GM04503 (cell line): Measurements from ENCODE around the gene CLN6.
"Not testable (repeated sequence)": the region's sequence is repeated elsewhere in the genome, so short reads cannot be mapped to it uniquely, and the experiment has no call there.

Experiments used
- DNase-seq: peaks from one replicate; pipeline ENCODE4 v3.0.0-alpha.2; 2012; ENCODE audit warnings: low read depth

CLN6 gene

DNA sequence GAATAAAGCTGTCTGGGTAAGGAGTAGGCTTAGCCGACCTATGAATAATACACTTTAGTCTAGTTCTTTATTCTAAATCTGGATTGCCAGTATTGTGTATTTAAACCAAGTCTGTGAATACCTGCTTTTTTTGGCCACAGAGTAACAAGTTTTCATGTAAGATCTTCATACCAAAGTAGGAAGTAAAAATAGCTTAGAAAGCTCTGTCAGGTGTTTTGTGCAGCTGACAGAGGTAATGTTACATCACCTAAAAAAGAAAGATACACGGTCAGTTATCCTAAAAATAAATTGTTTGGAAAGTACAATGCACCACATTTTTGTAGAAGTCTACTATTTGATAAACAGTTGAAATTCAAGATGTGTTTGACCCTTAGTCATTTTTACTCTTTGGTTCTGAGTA is 40.9 kb downstream of the CLN6 start:
- no peak for DNase-seq

DNA sequence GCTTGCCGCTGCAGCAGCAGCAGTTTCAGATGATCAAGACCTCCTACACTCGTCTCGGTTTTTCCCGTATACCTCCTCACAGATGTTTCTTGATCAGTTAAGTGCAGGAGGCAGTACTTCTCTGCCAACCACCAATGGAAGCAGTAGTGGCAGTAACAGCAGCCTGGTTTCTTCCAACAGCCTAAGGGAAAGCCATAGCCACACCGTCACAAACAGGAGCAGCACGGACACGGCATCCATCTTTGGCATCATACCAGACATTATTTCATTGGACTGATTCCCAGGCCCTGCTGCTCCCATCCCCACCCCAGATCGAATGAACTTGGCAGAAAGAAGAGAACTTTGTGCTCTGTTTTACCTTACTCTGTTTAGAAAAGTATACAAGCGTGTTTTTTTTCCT is 42.0 kb downstream of the CLN6 start:
- no peak for DNase-seq

DNA sequence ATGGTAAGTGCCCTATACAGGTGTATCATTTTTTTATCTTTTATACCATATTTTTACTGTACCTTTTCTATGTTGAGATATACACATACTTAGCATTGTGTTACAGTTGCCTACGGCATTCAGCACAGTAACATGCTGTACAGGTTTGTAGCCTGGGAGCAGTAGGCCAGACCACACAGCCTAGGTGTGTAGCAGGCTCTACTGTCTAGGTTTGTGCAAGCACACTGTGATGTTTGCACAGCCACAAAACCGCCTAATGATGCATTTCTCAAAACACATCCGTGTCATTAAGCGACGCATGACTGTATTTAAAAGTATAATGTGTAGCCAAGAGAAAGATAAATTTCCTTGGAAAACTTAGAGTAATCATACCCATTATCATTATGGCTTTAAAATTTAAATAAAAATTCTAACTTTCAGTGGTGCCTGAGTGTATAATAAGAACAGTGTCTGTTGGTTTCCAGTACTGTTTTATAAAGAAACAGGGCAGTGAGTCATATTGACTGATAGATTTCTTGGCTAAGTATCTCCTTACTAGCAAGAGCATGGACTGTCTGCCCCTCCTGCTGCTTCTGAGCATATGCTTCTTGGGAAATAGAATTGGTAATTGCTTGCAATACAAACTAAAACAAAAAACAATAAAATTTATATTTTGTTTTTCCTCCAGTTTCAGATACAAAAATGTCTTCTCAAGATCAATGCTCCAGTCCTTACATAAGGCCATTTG is 42.7 kb downstream of the CLN6 start:
- DNase-seq: no peak

DNA sequence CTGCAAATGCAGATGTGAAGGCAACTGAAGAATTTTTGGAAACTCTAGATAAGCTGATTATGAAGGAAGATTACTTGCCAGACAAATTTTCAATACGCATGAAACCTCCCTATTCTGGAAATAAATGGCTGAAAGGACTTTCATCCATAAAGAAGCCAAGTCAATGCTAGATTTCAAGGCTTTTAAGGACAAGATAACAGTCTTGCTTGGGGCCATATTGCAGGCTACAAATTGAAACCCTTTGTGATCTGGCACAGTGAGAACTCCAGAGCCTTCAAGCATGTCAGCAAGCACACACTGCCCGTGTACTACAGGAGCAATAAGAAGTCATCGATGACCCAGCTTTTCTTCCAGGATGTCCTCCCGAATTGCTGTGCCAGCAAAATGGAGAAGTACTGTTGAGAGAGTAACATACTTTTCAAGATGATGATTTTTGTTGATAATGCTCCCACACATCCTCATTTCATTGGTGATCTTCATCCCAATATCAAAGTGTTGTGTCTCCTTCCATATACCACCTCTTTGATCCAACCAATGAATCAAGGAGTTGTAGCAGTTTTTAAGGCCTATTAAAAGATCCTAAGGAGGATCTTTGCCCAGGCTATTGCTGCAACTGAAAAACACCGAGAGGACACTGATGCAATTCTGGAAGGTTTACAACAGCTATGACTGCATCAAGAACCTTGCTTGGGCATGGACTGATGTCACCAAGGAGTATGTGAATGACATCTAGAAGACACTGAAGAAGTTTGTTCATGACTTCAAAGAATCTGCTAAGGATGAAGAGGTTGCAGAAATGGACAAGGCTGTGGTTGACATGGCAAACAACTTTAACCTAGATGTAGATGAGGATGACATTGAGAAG is 44.7 kb downstream of the CLN6 start:
- DNase-seq: no peak

DNA sequence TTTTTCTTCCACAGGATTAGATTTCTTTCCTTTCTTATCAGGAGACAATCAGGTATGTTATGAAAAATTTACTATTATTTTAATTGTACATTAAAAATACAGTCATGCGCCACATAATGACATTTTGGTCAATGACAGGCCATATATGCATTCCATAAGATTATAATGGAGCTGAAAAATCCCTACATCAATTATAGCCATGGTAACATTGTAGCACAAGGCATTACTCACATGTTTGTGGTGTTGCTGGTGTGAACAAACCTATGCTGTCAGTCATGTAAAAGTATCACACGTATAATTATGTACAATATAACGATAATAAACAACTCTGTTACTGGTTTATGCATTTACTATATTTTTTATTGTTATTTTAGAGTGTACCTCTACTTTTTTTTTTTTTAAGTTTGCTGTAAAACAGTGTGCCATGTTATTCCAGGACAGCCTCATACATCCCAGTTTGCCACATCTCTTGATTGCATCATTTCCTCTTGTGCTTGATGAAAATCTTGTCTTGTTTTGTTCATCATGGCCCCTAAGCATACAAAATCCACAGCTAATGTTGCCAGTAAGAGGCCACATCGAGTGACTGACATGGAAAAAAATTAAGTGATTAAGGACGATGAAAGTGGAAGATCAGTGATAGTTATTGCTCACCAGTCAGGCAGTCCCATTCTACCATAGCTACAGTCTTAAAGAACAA is 45.8 kb downstream of the CLN6 start:
- no peak for DNase-seq

DNA sequence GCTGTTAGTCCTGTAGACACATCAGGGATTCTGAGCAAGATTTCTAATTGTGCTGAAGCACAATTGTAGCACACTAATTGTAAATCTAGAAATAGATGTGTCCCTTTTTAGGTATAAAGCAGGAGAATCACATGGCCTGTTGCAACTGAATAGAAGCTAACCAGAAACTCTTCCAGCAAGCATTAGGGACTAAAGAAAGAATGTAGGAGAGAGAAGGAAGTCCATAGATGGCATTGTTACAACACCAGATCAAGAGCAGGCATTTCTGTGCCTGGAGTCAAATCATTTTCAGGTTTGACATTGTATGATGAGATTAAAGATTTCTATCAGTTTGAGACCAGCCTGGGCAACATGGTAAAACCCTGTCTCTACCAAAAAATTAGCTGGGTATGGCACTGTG is 51.8 kb downstream of the CLN6 start:
- peak; percentile 37 for DNase-seq

DNA sequence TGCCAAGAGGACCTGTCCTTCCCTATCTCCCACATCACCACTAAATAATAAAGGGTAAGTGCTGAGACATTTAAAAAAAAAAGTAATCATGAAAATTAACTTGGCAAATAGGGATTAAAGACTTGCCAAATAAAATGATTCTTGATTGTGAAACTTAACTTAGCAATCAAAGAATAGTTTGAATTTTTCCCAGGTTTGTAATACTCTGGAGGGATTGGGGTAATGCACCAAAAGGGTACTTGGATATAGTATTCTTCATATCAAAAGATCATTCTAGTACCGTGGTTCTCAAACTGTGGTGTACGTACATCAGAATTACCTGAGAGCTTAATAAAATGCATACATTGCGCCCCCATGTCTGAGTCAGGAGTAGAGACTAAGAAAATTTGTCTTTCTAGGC is 52.9 kb downstream of the CLN6 start:
- DNase-seq: no peak

DNA sequence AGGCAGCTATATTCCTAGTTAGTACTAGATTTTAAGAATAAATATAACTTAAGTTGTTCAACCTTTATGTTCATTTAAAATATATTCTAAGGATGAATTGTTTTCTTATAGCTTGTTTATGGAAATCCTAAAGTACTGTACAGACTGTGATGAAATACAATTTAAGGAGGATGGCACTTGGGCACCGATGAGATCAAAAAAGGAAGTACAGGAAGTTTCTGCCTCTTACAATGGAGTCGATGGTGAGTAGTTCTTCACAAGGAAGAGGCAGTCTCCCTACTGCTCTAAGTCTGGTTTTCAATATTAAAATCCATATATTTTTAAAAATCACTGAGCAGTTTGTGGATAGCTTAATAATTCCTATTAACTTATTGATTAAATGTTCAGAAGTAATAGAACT is 54.0 kb downstream of the CLN6 start:
- no peak for DNase-seq

DNA sequence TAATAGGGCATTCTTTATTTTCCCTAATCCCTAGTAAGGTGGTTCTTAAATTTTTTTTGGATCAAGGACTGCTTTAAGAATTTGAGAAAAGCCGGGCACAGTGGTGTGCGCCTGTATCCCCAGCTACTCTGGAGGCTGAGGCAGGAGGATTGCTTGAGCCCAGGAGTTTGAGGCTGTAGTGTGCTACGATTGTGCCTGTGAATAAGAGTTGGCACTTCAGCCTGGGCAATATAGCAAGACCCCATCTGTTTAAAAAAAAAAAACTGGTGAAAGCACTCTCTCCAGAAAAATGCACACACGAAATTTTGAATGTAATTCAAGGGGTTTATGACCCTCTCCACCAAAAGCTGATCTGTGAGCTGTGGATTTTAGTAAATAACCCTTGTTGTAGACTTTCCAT is 56.4 kb downstream of the CLN6 start:
- DNase-seq: no peak

DNA sequence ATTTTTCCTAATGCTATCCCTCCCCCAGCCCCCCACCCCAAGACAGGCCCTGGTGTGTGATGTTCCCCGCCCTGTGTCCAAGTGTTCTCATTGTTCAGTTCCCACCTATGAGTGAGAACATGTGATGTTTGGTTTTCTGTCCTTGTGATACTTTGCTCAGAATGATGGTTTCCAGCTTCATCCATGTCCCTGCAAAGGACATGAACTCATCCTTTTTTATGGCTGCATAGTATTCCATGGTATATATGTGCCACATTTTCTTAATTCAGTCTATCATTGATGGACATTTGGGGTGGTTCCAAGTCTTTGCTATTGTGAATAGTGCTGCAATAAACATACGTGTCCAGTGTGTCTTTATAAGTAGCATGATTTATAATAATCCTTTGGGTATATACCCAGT is 57.5 kb downstream of the CLN6 start:
- not testable (repeated sequence) for DNase-seq

DNA sequence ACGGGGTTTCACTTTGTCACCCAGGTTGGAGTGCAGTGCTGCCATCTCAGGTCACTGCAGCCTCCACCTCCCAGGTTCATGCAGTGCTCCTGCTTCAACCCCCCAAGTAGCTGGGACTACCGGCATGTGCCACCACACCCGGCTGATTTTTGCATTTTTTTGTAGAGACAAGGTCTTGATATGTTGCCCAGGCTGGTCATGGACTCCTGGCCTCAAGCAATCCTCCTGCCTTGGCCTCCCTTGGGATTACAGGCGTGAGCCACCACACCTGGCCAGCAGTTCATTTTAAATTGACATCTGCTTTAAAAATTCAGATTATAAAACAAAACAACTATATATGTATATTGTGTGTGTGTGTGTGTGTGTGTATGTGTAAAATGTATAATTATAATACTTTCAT is 62.7 kb downstream of the CLN6 start:
- DNase-seq: no peak

DNA sequence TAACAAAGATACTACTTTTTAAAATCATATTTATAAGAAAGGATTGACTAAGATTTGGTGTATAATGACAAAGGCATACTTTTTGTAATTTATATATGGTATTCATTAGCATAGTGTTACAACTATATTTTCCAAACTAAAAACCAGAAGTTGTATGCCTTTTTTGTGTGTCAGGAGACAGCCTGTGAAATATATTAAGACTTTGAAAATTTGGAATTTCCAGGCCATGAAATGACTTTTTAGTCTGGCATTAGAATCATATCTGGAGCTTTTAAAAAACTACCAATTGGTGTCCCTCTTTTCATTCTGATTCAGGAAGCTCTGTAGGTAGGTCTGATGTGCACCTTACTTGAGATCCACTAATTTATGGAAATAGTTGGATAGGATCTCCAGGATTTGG is 66.3 kb downstream of the CLN6 start:
- no peak for DNase-seq

DNA sequence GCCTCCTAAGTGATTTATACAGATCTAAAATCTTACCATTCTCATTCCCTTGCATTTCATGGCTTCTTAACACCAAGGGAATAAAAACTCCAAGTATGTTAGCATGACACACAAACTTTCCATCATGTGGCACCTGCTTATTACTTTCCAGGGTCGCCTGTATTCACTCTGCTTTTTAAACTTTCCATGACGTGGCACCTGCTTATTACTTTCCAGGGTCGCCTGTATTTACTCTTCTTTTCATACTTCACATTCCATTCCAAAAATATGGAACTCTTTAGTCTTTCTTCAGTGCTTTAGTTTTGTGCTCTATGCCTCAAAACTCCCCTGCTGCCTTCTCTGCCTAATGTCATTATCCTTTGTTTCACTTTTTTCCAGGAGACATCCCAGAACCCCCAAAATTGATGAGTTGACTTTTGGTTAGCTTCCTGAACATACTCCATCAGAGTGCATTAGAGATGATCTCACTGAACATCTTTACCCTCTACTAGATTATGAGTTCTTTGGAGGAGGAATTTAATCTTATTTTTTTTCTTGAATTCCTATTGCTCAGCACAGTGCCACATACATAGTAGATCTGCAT is 71.4 kb downstream of the CLN6 start:
- no peak for DNase-seq

DNA sequence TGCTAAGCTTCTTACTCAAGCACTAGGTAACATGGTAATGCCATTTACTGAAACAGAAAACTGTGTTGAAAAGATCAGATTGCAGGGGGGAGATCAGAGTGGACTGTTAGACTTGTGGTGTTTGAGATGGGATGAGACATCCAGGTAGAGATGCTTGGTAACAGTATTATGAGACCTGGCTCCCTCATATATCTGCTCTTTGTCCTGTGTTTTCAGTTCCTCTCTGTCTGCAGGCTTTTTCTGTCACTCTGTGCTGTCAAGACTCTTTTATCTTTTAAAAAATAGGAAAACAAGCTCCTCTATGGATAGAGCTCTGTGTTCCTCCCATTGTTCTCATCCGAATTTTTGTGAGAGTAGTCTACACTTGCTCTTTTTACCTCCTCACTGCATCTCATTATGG is 72.5 kb downstream of the CLN6 start:
- DNase-seq: no peak
